ENCODE measurements around the gene CHST11.

- no peak for TF ChIP-seq POLR2AphosphoS5 (IDR thresholded peaks at IDR 0.05; ENCODE audit: borderline replicate concordance, low read depth, low read length)
- no peak for TF ChIP-seq EZH2 (IDR thresholded peaks at IDR 0.05)
These were observed 268.9 kb downstream of the CHST11 start for GRCh38 chr12:104725610-104726009.
